ENCODE data around the gene MAP7D2.

GRCh38 chrX:20129547-20129946, 12.8 kb upstream of the MAP7D2 start:
- no peak for TF ChIP-seq POLR2A (IDR thresholded peaks at IDR 0.05; ENCODE audit: low read depth, low read length)
- TF ChIP-seq POLR2AphosphoS5 (IDR thresholded peaks at IDR 0.05; ENCODE audit: low read depth, low read length), result no peak
- TF ChIP-seq TAF1 (IDR thresholded peaks at IDR 0.05; ENCODE audit: low read depth, low read length), result no peak
- TF ChIP-seq POU2F2 (IDR thresholded peaks at IDR 0.05; ENCODE audit: low read depth, low read length), result no peak
